Kidney capillary endothelial cell (primary cell): ENCODE measurements around the gene BAZ1A.
A peak's percentile ranks its signal among the peaks of the same experiment; 100 is the strongest.

ENCODE experiments used
- DNase-seq: peaks from one replicate; pipeline ENCODE4 v3.0.0-alpha.2; 2018; ENCODE audit warnings: low spot score

BAZ1A gene

DNA sequence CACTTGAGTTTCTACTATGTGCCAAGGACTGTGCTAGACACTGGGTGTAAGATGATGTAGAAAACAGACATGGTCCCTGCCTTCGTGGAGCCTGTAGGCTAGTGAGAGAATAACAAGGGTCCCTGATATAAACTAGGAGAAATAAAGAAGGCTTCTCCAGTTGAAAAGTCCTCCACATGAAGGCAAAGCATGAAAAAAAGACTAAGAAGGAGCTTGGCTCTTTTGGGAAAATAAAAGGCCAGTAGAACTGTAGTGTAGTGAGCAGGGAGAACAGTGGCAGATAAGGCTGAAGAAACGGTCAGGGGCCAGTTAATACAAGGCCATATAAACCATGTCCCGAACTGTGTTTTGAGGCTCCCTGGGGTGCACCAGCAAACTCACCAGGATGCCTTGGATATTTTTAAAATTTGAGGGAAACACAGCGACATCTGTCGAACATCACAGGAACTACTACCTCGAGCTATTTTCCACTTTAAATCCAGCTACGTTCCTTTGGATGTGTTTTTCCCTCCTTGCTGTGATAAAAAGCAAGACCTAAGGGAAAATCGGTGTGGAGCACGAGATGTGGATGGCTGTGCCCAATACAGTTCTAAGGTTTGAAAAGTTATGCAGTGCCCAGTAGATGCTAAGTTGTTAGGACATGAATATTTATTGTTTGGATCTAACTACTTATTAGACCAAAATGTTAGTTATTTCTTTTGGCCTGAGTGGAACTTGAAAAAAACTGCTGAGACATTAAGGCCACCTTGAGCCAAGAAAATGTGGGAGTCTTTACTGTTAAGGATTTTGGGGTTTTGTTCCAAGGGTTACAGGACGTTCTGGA is 152.2 kb downstream of the BAZ1A start:
- peak; percentile 56 for DNase-seq

DNA sequence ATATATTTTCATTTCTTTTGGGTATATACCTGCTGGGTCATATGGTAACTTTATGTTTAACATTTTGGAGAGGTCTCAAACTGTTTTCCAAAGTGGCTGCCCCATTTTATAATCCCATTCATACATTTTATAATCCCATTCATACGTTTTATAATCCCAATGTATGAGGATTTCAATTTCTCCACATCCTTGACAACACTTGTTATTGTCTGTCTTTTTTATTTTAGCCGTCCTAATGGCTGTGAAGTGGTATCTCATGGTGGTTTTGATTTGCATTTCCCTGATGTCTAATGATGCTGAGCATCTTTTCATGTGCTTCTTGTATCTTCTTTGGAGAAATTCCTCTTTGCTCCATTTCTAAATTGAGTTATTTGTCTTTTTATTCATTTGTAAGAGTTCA is 154.0 kb downstream of the BAZ1A start:
- DNase-seq: no peak

DNA sequence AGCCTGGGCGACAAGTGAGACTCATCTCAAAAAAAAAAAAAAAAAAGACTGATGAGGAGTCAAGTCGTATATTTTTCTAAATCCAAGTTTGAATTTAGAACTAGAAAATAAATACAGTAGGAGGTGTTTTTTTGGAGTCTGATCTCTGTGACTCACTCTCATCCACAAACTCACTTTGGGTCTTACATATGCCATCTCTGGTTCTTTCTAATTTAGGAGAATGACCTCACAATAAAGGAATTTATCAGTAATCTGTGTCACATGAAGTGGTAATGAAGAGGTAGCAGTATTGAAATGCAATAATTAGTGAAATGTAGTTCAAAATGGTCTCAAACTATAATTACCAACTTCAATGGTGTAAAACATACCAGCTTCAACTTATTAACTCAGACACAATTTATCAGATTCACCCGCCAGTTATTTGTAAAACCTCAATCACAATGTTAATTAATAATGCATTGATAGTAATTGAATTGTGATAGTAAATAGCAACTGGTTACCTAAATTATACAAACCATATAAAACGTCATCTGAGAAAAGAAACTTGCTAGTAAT is 156.3 kb downstream of the BAZ1A start:
- DNase-seq: peak; percentile 35

DNA sequence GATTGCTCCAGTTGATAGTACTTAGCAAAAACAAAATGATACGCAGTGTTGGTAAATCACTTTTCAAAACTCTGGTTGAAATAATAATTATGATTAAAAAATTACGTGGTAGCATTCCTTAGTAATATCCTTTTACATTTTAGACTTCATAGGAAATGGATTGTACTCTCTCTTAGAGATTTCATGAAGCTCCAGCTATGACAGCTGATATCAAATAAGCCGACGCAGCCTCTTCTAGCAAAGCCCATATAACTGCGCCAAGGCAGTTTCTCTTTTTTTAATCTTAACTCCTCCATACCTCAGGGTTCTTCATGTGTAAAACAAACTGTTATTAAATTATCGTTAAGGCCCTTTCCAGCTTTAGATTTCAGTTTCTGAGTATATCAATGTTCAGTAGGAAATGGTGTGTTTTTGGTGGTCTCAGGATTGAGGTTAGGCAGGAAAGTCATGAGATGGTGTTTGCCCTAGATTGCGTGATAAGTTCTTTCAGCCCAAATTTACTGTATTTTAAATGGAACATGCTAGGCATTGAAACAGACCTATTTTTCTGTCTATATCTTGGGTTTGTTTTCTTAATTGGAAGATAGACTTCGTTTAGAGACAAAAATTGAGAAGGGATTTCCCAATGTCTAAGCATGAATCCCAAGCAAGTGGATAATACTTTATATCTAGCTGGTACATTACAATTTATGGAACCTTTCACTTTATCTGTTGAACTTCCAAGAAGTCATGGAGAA is 159.9 kb downstream of the BAZ1A start:
- no peak for DNase-seq

DNA sequence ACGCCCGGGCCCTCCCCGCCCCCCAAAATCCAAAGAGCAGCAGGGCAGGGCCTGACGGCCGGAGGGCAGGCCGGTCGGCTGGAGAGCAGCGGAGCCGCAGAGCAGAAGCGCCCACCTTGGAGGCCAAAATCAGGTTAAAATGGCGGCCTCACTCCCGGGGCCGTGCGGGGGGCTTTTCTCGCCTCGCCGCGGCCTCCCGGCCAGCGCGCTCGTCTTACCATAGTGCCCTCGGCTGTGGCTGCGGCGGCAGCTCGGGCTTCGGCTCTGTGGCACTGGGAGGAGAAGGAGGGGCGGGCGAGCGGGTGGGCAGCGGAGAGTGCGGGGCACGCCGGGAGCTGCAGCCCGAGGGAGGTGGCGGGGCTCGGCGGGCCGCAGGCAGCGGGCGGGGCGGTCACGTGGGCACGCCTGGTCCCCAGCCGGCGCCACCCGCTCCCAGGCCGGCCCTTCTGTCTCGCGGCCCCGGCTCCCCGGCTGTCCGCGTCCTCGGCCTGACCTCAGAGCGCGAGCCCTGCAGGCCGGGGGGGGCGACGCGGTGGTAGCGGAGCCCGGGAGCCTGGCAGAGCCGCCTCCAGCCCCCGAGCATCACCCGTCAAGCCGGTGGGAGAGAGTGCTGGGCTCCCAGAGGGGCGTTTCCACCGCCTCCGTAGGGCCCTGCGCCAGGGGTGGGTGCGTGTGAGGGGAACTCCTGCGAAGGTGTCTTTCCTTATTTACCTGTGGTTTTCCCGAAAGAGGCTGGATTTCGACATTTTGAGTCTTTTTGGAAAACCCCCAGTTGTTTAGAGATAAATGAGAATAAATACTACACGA is 160.6 kb downstream of the BAZ1A start, which contains the start of gene CFL2:
TSS of gene CFL2 (minus strand) at position 274 of the 807 bp plus-strand sequence. CDS start at position 221, 53 bp downstream.
- DNase-seq: peak; percentile 67

DNA sequence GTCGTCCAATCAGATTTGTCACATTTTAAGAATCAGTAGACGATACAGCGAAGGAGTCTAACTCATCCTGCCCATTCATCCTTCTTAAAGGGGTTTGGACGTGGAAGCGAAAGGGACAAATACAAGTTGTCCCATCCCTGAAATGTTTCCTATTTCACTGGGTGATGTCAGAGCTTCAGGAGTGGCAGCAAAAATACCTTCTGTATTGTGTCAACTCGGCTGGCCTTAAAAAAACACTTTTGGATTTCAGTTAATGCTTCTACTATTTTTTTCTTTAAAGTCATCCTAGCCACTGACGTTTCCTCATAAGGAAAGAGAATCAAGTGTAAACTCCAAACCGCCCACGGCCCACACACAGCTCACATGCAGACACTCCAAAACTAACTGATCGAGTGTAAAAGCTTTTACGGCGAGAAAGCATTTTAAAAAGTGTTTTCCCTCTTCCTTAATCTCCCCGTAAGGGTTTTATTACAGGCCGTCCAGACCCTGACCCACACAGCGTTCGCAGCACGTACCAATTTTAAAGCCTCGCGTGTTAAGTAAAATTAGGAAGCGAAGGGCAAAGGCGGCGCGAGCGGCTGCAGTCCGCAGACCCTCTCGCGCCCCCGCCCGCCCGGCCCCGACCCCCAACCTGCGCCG is 161.4 kb downstream of the BAZ1A start:
- DNase-seq: peak; percentile 38

DNA sequence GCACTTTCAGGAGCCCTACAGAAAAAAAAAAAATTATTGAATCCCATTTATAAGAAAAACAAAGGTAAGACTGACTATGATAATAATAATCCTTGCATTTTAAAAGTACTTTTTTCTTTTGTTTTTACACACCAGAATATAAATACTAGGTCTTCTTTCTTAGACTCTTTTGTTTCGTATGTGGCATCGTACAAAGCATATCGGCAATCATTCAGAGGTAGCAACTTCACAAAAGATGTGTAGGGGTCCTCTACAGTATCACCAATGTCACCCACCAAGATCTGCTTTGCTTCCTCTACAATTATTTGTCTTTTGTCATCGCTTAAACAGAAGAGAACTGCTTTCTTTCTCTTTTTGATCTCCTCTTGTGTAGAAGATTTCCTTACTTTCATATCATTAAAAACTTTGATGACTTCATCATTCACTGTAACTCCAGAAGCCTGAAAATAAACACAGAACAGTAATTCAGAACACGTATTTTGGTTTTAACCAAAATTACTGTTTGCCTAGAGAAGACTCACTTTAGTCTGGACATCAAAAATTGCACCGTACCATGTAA is 162.0 kb downstream of the BAZ1A start:
- DNase-seq: no peak

DNA sequence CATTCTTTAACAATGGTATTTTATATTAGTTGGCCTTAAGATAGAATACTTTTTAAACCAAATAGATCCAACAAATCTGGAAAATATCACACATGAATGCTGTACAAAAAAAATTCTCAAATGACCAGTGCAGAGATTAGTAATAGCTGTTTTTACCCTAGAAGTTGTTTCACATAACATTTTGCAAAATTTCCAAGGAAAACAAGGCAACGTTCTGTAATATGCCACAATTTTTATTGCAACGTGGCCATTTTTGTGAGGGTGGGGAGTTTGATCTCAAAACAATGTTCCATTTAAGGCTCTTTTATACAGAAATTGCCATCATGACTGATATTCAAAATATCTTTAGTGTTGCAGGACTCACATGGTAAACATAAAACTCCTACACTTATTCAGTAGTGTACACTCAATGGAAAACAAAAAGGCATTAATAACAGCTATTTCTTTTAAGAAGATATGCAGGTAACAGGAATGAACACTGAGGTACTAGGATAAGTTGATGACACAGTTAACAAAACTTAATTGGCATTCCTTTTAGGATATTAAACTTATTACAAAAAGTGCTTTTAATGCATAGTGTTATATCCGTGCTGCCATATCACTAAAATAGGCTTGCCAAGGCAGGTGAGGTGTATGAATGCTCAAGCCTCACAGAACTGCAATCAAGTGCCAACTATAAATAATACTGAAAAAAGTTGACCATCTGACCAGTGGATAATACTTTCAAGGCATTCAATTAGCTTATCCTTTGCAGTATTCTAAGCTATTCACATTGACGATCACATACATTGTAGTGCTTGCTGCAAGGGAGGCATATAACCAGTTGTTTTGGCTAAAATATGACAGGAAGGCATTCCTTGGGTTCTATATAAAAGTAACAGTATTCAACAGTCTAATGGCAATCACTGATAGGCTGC is 163.1 kb downstream of the BAZ1A start:
- DNase-seq: no peak

DNA sequence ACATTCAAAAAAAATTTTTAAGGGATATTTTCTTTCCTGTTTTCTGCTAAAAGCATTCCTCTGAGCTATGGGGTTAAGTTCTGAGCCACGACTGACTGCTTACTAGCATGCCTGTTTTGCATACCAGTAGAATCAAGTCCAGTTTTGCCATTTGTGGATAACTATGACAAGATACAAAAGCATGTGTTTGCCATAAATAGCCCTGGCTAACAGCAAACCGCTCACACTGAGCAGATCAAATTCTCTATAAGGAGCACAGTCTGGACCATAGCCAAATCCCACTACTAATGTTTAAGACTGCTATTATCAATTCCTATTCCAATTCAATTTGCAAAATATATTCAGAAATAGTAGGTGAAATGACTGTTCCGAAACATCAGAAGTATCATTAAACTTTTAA is 164.0 kb downstream of the BAZ1A start:
- no peak for DNase-seq

DNA sequence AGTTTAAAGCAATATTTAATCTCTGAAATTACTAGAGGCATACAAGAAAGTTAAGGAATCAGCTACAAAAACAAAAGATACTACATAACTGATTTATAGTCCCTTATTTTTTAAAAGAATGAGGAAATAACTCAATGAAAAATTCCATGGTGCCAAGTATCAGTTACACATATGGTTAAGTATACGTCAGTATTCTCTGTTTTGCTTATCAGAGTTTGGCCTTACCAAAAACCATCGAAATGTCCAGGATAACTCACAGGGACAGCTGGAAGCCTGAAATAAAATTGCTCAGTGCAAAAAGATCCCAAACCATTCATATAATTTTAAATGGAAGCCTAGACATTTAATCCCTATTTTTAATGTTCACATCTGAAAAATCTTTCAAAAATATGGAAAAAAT is 164.4 kb downstream of the BAZ1A start:
- DNase-seq: no peak

DNA sequence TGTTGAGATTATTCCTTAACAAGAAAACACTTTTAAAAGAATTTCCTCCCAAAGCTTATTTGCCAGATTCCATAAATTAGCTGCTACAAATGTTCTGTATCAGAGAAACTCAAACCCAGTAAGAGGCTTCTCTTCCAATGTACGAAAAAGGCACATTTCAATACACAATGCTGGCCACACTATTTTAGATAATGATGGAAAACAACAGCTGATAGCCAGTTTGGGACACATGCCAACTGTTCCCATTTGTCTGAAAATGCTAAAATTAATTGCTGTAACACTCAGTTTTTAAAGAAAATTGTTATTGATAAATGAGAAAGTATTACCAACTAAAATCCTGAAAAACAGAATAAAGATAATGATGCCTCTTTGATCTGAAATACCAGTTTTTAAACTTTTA is 165.2 kb downstream of the BAZ1A start:
- DNase-seq: no peak

DNA sequence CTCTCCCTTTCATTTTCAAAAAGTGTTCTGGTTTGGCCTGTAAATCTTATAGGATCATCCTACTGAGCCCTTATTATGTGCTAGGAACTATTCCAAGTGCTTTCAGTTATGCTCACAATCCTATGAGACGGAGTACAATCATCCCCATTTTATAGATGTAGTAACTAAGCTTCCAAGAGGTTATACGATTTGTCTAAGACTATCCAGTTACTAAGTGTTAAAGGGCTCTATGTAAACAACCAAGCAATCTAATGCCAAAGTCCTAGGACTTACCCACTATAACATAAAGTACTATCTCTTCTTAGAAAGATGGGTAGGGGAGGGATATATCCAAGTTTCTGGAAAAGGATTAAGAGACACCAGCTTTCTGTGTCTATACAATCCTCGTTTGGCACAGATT is 167.4 kb downstream of the BAZ1A start:
- DNase-seq: no peak
